ENCODE data around the gene PCDHGA3.
A peak's percentile ranks its signal among the peaks of the same experiment; 100 is the strongest.
"Not testable (repeated sequence)": the region's sequence is repeated elsewhere in the genome, so short reads cannot be mapped to it uniquely, and the experiment has no call there.

The PCDHGA3 gene

DNA sequence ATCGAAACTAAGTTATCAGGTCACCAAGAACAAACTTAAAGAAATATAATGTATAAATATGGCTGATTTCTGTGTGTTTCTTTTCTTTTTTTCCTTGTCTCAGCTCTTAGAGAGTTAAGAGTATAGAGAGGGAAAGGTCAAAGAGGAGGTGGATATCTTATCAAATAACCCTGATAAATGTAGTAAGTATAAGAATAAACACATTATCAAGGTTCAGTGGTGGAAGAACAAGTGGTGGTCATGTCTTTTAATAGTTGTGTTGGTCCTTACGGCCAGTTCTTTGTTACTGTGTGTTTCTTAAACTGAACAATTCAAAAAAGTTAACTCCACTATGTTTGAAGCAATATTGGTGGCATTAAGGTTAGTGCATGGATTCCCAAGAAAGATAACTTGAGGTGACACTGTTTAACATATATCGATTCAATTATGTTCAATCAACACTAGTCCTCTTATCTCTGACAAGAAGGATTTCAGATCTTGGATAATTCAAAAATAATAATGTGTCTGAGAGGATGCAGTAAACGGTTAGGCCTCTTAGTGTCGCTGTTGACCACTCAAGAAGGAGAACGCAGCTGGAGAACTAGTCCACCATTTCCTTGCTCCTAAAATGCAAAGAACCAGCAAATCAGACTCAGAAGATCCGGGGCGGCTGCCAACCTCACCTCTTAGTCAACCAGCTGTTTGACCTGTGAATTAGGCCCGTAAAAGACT is at the start of gene PCDHGA3:
Gene PCDHGA3 (plus strand): TSS at position 588 of the 711 bp plus-strand sequence. CDS start 205 bp downstream, outside the sequence.
- DNase-seq (ENCODE audit: low read depth) = no peak

DNA sequence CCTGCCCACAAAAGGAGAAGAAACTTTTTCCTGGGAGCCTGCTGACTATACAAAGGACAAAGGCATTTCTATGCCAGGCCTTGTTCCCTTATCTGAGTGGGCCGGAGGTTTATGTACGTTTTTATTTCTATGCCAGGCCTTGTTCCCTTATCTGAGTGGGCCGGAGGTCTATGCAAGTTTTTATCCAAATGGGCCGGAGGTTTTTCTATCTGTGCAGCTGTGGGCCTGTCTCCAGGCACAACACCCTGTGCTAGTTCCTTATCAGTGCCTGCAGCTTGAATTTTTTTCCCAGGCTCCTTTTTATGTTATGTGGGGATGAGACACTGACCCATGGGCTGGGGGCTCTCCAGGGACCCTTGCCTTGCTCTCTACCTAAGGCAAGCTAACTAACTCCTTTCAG is 45.3 kb upstream of the PCDHGA3 start:
- no peak for DNase-seq (ENCODE audit: low read depth)

DNA sequence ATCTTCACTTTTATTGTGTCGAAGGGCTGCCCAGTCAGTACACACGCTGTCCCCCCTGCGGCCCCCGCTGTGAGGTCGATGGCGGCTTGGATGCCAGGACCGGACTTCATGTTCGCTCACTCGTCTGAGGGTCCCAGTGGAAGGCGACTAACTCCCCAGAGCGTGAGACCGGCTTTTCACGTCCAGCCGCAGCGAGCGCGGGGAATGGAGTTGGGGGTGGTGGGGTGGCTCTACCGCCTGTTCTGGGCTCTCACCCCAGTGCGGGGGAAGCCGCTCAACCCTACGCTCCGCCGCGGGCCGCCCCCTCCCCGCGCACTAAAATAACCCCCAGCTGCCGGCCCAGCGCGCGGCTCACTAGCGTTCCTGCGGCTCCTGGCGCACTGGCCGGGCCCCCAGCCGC is 39.9 kb upstream of the PCDHGA3 start, which contains the start of gene SLC25A2:
Gene SLC25A2 (minus strand): TSS at position 294 of the 400 bp plus-strand sequence. CDS start 184 bp downstream, at position 110.
- DNase-seq (ENCODE audit: low read depth) = no peak

DNA sequence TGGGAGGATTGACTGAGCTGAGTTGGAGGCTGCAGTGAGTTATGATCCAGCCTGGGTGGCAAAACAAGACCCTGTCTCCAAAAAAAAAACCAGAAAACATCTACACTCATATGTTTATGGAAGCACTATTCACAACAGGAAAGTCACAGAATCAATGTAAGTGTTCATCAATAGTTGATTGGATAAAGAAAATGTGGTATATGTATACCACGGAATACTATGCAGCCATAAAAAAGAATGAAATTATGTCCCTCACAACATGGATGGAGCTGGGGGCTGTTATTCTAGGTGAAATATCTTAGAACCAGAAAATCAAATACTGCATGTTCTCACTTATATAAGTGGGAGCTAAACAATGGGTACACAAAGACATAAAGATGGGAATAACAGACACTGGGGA is 37.0 kb upstream of the PCDHGA3 start:
- no peak for DNase-seq (ENCODE audit: low read depth)

DNA sequence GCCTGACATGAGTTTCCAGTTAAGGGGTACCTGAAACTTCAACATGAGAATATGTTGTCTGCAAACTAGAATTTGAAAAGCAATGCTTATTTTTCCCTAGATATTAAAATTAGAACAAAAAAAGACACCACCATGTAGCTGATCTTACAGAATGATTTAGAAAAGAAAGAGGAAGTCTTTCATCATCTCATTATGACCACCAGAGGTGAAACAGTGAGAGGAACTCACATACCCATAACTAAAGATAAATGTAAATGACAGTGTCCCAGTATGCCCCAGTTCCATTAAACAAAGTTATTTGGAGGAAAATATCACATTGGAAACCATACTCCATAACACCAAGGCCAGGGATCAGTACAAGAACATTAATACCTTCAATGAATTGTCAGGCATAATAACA is 29.9 kb upstream of the PCDHGA3 start:
- no peak for DNase-seq (ENCODE audit: low read depth)

DNA sequence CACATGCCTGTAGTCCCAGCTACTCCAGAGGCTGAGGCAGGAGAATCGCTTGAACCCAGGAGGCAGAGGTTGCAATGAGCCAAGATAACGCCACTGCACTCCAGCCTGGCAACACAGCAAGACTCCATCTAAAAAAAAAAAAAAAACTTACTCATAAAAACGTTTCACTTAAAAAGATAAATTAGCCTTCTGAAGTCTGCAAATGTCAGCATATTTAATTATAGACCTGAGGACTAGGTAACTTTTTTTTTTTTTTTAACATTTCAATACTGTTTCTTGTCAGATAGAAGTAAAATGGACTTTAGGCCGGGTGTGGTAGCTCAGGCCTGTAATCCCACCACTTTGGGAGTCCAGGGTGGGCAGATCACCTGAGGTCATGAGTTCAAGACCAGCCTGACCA is 26.7 kb upstream of the PCDHGA3 start:
- not testable (repeated sequence) for DNase-seq (ENCODE audit: low read depth)

DNA sequence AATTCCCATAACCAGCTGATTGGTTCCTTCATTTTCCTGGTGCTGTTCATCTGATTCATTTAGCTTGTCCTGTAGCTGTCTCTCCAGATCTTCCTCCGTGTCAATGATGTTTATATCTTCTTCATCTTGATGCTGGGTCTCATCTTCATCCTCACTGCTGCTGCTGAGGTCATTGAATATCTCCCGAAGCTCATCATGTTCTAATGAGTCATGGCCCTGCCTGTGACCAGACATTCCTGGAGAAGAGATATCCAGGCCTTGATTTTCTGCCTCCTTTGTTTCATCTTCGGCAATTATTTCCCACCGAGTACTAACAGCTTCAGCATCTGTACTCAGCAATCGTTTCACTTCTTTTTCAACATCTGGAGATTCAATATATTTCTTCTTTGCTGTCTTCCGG is 24.4 kb upstream of the PCDHGA3 start:
- no peak for DNase-seq (ENCODE audit: low read depth)

DNA sequence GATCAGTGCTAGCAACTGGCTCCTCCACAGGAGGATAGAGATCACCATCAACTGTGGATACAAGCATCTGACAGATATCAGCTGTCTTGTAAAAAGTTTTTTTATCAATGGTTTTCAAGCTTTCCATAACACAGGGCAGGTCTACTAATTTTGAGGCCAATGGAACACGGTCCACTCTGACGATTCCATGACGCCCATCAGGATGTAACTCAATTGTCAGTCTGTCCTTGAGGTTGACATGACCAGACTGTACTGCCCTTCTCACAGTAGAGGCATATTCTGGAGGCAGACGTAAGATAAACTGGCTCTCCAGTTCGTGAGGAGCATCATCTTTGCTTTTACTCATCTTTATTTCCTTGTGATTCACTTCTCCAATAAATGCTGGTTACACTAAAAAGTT is 23.9 kb upstream of the PCDHGA3 start:
- DNase-seq (ENCODE audit: low read depth) = no peak

DNA sequence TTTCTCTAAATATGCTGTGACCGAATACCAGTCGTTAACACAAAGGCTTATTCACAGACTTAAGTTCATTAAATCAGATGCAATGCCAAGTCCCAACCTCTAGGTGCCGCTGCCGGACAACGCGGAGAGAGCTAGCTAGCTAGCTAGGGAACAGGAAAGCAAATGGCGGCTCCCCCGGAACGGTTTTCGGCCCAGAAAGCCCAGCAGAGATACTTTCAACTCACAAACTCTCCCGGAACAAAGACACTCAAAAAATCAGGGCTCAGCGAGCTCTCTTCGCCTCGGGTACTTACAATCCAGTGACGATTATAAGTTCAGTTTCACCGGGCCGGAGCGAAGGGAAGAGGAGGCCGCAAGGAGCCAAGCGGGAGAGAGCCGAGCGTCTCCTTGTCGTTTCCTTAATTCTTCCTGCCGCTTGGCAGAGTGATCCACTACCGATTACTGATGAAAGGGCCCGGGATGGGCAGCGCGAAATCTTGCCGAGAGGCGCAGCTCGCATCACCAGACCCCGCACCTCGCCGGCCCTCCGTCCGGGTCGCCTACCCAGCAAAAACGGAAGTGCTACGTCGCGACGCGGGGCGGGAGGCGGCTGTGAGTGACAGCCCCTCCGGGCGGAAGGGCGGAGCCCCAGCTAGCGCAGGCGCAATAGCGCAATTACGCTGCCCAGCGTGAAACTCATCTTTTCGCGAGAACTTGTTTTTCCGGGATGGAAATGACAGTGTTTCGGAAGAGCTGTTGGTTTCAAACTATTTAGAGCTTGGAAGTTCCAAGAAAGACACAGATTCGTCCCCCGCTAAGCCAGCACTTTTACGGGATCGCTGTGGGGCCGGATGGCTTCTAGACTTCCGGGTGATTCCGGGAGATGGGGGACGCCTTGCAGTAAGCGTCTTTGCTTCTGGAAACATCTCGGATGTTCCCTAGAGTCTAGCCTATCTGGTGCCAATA is 23.1 kb upstream of the PCDHGA3 start, which contains the start of gene TAF7:
Gene TAF7 (minus strand): TSS at position 560 of the 945 bp plus-strand sequence. CDS start 740 bp downstream, outside the sequence.
- DNase-seq (ENCODE audit: low read depth) = peak; percentile 85

DNA sequence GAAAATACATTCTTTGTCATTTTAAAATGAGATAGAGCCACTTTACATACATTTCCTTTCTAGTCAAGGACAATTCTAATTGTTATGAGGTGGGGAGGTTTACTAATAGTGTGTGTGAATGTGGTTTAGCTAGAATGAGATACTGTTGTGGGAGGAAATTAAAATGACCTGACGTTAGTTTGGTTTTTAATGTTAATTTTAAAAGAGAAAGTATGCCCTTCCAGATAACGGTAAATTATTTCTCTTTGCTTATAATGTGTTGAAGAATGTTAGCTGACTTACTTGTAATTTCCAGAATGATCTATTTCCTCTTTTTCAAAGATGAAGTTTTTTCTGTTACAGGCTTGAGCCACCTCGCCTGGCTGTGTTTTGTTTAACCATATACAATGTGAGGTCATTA is 21.4 kb upstream of the PCDHGA3 start:
- no peak for DNase-seq (ENCODE audit: low read depth)

DNA sequence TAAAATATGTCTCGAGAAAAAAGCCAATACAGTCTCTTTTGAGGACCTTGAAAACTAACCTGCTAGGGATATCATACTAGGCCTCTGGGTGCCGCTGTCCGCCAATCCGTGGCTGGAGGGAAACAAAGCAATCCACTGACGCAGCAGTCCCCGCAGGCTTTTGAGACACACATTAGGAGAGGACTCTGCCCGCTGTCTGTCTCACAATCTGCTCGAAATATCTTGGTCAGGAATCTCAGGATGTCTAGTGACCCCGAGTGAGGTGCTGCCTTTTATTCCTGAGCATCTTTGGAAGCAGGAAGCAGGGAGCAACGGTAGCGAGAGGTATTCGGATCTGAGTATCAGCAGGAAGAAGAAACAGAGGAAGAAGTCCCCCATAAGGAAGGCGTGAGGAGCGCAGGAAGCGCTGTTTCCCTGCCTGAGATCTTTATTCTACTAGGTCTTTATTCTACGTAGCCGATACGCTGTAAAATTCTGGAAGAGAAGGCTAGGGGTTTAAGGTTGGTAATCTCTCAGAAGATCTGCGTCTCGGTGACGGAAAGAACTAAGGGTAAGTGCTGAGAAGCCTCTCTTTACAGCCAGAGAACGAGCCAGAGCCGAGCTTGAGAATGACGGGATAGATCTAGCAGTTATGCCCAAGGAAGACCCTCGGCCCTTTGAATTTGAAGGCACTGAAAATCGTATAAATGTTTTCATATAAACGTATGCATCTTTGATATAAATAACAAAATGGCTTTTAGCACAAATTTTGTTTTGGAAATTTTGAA is 17.4 kb upstream of the PCDHGA3 start:
- peak; percentile 37 for DNase-seq (ENCODE audit: low read depth)

DNA sequence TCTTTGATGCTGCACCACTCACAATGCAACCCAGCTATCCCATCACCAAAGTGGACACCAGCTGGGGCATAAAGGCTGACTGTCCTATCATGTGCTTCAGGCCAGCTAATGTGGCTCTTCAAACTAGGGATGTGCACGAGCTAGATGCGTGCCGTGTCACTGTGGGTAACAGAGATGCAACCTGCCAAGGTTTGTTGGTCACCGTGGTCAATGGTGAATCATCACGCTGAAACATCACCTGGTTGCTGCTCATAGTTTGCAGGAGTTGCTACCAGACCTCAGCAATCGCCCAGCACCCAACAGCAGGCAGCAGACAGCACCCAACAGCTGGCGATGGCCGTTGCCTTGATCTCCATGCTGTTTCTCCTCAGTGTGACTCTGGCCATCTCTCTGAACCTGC is 15.4 kb upstream of the PCDHGA3 start:
- no peak for DNase-seq (ENCODE audit: low read depth)

DNA sequence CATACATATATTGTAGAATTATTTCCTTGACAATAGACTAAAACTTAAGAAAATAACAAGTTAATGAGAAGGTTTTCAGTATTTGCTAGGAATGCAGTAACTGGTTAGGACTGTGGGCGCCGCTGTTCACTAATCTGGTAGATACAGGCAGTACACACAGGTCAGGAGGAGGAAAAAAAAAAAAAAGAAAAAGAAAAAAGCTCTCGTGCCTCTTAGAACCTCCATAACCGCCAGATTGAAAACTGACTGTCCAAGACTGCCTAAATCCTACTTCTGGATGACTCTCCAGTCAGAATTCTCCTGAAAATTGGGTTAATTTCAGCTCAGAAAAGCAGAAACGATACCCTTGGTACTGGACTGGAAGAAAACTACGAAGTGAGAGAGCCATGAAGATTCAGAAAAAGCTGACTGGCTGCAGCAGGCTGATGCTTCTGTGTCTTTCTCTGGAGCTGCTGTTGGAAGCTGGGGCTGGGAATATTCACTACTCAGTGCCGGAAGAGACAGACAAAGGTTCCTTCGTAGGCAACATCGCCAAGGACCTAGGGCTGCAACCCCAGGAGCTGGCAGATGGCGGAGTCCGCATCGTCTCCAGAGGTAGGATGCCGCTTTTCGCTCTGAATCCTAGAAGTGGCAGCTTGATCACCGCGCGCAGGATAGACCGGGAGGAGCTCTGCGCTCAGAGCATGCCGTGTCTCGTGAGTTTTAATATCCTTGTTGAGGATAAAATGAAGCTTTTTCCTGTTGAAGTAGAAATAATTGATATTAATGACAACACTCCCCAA is 13.1 kb upstream of the PCDHGA3 start, which contains the start of gene PCDHGA1:
Gene PCDHGA1 (plus strand): TSS at position 216 of the 782 bp plus-strand sequence.
- DNase-seq (ENCODE audit: low read depth) = no peak

DNA sequence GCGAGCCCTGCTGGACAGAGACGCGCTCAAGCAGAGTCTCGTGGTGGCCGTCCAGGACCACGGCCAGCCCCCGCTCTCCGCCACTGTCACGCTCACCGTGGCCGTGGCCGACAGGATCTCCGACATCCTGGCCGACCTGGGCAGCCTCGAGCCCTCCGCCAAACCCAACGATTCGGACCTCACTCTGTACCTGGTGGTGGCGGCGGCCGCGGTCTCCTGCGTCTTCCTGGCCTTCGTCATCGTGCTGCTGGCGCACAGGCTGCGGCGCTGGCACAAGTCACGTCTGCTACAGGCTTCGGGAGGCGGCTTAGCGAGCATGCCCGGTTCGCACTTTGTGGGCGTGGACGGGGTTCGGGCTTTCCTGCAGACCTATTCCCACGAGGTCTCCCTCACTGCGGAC is 11.1 kb upstream of the PCDHGA3 start:
- not testable (repeated sequence) for DNase-seq (ENCODE audit: low read depth)

DNA sequence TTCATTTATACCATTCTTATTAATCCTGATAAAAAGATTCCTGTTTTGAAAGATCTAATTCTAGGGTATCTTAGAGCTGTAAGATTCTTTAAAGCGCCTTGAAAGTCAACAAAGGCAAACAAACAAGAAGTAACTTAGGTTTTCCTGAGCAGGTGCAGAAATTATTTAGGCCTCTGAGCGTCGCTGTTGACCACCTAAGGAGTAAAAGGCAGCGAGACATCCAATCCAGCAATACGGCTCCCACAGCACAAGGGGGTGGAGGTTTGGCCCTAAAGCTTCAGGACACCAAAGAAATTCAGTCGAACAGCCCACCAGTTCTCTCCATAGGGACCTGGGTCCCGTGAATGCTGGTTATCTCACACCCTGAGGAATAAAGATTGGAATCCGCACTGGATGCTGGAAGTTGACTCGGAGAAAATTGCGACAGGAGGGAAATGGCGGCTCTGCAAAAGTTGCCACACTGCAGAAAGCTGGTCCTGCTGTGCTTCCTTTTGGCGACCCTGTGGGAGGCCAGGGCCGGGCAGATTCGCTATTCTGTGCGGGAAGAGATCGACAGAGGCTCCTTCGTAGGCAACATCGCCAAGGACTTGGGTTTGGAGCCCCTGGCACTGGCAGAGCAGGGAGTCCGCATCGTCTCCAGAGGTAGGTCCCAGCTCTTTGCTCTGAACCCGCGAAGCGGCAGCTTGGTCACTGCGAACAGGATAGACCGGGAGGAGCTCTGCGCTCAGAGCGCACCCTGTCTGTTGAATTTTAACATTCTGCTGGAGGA is 4.9 kb upstream of the PCDHGA3 start, which contains the start of gene PCDHGA2:
Gene PCDHGA2 (plus strand): TSS at position 223 of the 769 bp plus-strand sequence.
- DNase-seq (ENCODE audit: low read depth) = no peak

DNA sequence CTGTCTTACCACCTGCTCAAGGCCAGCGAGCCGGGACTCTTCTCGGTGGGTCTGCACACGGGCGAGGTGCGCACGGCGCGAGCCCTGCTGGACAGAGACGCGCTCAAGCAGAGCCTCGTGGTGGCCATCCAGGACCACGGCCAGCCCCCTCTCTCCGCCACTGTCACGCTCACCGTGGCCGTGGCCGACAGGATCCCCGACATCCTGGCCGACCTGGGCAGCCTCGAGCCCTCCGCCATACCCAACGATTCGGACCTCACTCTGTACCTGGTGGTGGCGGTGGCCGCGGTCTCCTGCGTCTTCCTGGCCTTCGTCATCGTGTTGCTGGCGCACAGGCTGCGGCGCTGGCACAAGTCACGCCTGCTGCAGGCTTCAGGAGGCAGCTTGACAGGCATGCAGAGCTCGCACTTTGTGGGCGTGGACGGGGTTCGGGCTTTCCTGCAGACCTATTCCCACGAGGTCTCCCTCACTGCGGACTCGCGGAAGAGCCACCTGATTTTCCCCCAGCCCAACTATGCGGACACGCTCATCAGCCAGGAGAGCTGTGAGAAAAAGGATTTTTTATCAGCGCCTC is 2.8 kb upstream of the PCDHGA3 start:
- DNase-seq (ENCODE audit: low read depth) = not testable (repeated sequence)

DNA sequence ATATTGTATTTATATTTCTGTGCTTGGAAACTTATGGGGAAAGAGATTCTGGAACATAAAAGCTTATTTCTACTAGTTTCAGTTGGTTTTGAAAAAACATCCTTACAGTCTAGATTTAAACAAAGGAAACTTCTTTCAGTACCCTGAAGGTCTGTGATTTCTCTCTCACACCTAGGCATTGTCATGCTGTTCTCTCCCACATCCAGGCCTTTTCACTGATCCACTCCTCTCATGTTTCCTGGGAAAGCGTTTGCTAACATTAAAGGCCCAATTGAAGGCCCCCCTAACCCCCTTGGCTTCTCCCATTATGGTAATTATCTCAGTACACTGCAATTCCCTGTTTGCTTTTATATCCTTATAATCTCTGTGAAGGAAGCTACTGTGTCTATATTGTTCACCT is 856 bp upstream of the PCDHGA3 start:
- no peak for DNase-seq (ENCODE audit: low read depth)

DNA sequence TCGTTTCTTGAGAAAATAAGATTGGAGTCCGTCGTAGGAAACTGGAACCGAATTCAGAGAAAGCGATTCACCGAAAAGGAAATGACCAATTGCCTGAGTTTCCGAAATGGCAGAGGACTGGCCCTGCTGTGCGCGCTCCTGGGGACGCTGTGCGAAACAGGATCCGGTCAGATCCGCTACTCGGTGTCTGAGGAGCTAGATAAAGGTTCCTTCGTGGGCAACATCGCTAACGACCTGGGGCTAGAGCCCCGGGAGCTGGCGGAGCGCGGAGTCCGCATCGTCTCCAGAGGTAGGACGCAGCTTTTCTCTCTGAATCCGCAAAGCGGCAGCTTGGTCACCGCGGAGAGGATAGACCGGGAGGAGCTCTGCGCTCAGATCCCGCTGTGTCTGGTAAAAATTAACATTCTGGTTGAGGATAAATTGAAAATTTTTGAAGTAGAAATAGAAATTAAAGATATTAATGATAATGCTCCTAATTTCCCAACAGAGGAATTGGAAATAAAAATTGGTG is 379 bp downstream of the PCDHGA3 start:
- DNase-seq (ENCODE audit: low read depth) = no peak

DNA sequence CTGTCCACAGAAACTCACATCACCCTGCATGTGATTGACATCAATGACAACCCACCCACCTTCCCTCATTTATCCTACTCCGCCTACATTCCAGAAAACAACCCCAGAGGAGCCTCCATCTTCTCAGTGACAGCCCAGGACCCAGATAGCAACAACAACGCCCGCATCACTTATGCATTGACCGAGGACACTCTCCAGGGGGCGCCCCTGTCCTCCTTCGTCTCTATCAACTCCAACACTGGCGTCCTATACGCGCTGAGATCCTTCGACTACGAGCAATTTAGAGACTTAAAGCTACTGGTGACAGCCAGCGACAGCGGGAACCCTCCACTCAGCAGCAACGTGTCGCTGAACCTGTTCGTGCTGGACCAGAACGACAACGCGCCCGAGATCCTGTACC is 1.7 kb downstream of the PCDHGA3 start:
- no peak for DNase-seq (ENCODE audit: low read depth)

DNA sequence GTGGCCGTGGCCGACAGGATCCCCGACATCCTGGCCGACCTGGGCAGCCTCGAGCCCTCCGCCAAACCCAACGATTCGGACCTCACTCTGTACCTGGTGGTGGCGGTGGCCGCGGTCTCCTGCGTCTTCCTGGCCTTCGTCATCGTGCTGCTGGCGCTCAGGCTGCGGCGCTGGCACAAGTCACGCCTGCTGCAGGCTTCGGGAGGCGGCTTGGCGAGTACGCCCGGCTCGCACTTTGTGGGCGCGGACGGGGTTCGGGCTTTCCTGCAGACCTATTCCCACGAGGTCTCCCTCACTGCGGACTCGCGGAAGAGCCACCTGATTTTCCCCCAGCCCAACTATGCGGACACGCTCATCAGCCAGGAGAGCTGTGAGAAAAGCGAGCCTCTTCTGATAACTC is 2.4 kb downstream of the PCDHGA3 start:
- DNase-seq (ENCODE audit: low read depth) = not testable (repeated sequence)
